Measurements from ENCODE around the gene UCK1.

GRCh38 chr9:131511416-131511815, 19.6 kb downstream of the UCK1 start:
- TF ChIP-seq TAF1 (IDR thresholded peaks at IDR 0.05; ENCODE audit: low read depth, low read length) (no peak), SPI1 (IDR thresholded peaks at IDR 0.05; ENCODE audit: low read depth, low read length) (no peak), POLR2A (IDR thresholded peaks at IDR 0.05; ENCODE audit: low read depth, low read length) (no peak), POLR2AphosphoS5 (IDR thresholded peaks at IDR 0.05; ENCODE audit: low read depth, low read length) (no peak)

Measured in GM12891 (cell line).